ENCODE results near the gene ANKK1.
A peak's percentile ranks its signal among the peaks of the same experiment; 100 is the strongest.

Gene ANKK1

DNA sequence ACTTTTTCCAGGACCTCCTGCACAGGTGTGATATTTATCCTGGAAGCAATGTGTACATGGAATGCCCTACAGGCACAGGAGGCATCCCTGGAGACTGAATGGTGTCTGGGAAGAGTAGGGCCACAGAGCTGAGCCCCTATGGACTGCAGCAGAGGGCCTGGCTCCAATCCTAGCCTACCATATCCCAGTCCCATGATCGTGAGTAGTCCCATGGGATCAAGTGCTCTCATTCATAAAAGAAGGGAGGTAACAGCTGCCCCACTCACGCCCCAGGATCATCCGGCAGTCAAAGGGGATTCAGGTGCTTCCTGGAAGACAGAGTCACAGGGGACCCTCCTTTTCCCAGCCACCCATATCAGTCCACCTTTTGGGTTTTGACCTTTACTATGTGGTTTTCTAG lies 24.0 kb downstream of the ANKK1 start:
- H3K4me3 ChIP-seq (ENCODE audit: low read depth, low read length), result no peak overlapping the region
- TF ChIP-seq, protein P1, sequence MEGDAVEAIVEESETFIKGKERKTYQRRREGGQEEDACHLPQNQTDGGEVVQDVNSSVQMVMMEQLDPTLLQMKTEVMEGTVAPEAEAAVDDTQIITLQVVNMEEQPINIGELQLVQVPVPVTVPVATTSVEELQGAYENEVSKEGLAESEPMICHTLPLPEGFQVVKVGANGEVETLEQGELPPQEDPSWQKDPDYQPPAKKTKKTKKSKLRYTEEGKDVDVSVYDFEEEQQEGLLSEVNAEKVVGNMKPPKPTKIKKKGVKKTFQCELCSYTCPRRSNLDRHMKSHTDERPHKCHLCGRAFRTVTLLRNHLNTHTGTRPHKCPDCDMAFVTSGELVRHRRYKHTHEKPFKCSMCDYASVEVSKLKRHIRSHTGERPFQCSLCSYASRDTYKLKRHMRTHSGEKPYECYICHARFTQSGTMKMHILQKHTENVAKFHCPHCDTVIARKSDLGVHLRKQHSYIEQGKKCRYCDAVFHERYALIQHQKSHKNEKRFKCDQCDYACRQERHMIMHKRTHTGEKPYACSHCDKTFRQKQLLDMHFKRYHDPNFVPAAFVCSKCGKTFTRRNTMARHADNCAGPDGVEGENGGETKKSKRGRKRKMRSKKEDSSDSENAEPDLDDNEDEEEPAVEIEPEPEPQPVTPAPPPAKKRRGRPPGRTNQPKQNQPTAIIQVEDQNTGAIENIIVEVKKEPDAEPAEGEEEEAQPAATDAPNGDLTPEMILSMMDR (IDR thresholded peaks at IDR 0.05; ENCODE audit: insufficient read depth, low read depth, low read length, missing control alignments), result no peak
- no peak for DNase-seq (ENCODE audit: low read depth)

DNA sequence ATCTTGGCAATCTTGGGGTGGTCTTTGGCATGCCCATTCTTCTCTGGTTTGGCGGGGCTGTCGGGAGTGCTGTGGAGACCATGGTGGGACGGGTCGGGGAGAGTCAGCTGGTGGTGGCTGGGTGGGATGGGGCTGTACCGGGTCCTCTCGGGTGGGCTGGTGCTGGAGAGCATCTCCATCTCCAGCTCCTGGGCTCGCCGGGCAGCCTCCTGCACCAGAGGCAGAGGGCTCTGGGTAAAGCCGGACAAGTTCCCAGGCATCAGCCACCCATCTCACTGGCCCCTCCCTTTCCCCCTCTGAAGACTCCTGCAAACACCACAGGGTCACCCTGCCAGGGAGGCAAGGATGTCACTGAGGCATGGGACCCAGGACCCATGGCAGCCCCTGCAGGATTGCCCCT lies 25.1 kb downstream of the ANKK1 start:
- H3K4me3 ChIP-seq (ENCODE audit: low read depth, low read length), result no peak overlapping the region
- no peak for DNase-seq (ENCODE audit: low read depth)
- TF ChIP-seq, protein P1 (IDR thresholded peaks at IDR 0.05; ENCODE audit: insufficient read depth, low read depth, low read length, missing control alignments), result no peak

GRCh38 chr11:113415343-113415742 lies 27.8 kb downstream of the ANKK1 start:
- H3K4me3 ChIP-seq (ENCODE audit: low read depth, low read length), result no peak overlapping the region
- no peak for DNase-seq (ENCODE audit: low read depth)
- TF ChIP-seq, protein P1 (IDR thresholded peaks at IDR 0.05; ENCODE audit: insufficient read depth, low read depth, low read length, missing control alignments), result no peak

GRCh38 chr11:113417428-113417827 lies 29.8 kb downstream of the ANKK1 start:
- DNase-seq (ENCODE audit: low read depth), result peak; percentile 54
- H3K4me3 ChIP-seq (ENCODE audit: low read depth, low read length), result no peak overlapping the region
- TF ChIP-seq, protein P1 (IDR thresholded peaks at IDR 0.05; ENCODE audit: insufficient read depth, low read depth, low read length, missing control alignments), result no peak

- H3K4me3 ChIP-seq (ENCODE audit: low read depth, low read length), result no peak overlapping the region
- no peak for DNase-seq (ENCODE audit: low read depth)
- TF ChIP-seq, protein P1 (IDR thresholded peaks at IDR 0.05; ENCODE audit: insufficient read depth, low read depth, low read length, missing control alignments), result no peak
Measured at GRCh38 chr11:113419454-113420003, 31.9 kb downstream of the ANKK1 start.

DNA sequence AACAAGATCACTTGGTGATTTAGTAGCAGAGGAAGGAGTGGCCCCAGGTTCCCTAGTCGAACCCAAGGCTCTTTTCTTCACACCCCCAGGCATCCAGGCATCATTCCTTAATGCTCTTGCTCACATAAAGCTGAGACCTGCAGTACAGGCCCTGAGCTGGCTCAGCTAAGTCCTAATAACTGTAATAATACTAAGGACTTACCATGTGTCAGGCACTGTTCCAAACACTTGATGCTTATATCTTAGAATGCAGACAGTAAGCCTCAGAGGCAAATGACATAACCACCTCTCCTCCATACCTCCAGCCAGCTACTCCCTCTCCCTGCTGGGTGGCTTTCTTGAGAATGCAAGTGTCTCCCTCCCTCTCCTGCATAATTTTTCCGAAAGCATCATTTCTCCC lies 33.2 kb downstream of the ANKK1 start:
- no peak overlapping the region for H3K4me3 ChIP-seq (ENCODE audit: low read depth, low read length)
- no peak for DNase-seq (ENCODE audit: low read depth)
- TF ChIP-seq, protein P1 (IDR thresholded peaks at IDR 0.05; ENCODE audit: insufficient read depth, low read depth, low read length, missing control alignments), result no peak

- no peak for DNase-seq (ENCODE audit: low read depth)
- H3K4me3 ChIP-seq (ENCODE audit: low read depth, low read length), result no peak overlapping the region
- TF ChIP-seq, protein P1 (IDR thresholded peaks at IDR 0.05; ENCODE audit: insufficient read depth, low read depth, low read length, missing control alignments), result no peak
Measured at GRCh38 chr11:113426686-113427085, 39.1 kb downstream of the ANKK1 start.

Measured in GM12865 (cell line).